ENCODE measurements around the gene PPP1R1B. TPM values are rescaled to one million over a fixed set of nuclear protein-coding genes. Genes with fewer than 3 reads are reported as not detected.

Gene PPP1R1B
- total and polyA plus RNA-seq, 9 of the 15 experiments (the other 6 are each of a cell fraction or from before 2014, with no cell fraction given) = 0.07 to 0.18 (median 0.10) TPM; not detected in 4

DNA sequence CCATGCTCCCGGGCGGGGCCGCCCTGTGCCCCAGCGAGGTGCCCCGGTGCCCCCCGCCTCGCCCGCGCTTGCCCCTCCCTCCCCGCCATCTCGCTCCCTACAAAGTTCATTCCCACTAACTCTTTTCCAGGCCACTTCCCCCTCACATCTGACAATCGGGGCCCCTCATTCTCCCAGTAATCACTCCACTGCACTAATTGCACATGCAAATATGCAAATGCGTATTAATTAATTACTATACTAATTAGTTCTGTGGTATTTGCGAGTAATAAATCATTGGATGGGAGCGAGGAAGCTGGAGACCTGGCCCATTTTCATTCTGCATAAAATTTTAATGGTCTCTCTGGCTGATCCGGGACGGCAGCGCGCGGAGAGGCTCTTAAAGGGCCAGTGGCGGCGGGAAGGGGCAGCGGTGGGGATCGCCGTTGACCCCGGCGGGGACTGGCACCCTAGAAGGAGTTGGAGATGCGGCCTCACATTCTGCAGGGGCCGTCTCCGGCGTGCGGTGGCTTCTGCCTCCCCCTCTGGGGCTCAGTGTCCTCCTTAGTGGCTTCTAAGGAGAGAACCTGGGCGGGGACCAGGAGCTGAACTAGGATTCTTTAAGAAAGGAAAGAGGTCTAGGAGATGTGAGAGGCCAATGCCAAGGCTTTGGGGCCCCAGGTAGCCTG lies 8.4 kb upstream of the PPP1R1B start (continued):
- TF ChIP-seq HNRNPUL1 (IDR thresholded peaks at IDR 0.05; ENCODE audit: low read length) (no peak), CCAR2 (IDR thresholded peaks at IDR 0.05; ENCODE audit: low read depth, low read length) (no peak), ZNF224 (CRISPR knock-in tag; IDR thresholded peaks at IDR 0.05) (no peak), FOXA3 (CRISPR knock-in tag; conservative IDR thresholded peaks at IDR 0.05 in 1 of 2, IDR thresholded peaks at IDR 0.05 in 1 of 2) (no peak), ZBTB17 (CRISPR knock-in tag; IDR thresholded peaks at IDR 0.05) (no peak), POLR2G (IDR thresholded peaks at IDR 0.05; ENCODE audit: low read depth, low read length) (no peak)
- TF ChIP-seq, protein P1, sequence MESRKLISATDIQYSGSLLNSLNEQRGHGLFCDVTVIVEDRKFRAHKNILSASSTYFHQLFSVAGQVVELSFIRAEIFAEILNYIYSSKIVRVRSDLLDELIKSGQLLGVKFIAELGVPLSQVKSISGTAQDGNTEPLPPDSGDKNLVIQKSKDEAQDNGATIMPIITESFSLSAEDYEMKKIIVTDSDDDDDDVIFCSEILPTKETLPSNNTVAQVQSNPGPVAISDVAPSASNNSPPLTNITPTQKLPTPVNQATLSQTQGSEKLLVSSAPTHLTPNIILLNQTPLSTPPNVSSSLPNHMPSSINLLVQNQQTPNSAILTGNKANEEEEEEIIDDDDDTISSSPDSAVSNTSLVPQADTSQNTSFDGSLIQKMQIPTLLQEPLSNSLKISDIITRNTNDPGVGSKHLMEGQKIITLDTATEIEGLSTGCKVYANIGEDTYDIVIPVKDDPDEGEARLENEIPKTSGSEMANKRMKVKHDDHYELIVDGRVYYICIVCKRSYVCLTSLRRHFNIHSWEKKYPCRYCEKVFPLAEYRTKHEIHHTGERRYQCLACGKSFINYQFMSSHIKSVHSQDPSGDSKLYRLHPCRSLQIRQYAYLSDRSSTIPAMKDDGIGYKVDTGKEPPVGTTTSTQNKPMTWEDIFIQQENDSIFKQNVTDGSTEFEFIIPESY (CRISPR knock-in tag; IDR thresholded peaks at IDR 0.05) = no peak
